Right lobe of liver (tissue), 6 donors: ENCODE measurements around the gene LGI4. TPM values are rescaled to one million over a fixed set of nuclear protein-coding genes. Genes with fewer than 3 reads are reported as not detected.

Experiments
- ATAC-seq, 4 donors: fragments of 200-7000 bp; cut with Tn5 transposase; one replicate each; pipeline ENCODE4 v1.9.1; 2020; ENCODE audit warnings: mild to moderate bottlenecking in 4 of 4, moderate library complexity in 4 of 4
- DNase-seq, 3 donors: peaks; one replicate each; pipeline ENCODE4 v3.0.0-alpha.2; 2020
- H3K27ac ChIP-seq, 3 donors: fragments of 200-600 bp; one replicate each; pipeline ENCODE4 v1.8.0; 2022
- H3K27me3 ChIP-seq, 2 donors: fragments of 200-600 bp; one replicate each; pipeline ENCODE4 v1.8.0; 2022
- H3K36me3 ChIP-seq, 4 donors: fragments of 200-600 bp; sonication (generic) in 1 of 4; one replicate each; pipeline versions ENCODE4 v1.5.1 to v1.8.0; 2017 to 2022; ENCODE audit warnings: control low read depth in 1 of 4
- H3K4me1 ChIP-seq, 4 donors: fragments of 200-600 bp; sonication (generic) in 1 of 4; one replicate each; pipeline versions ENCODE4 v1.5.1 to v1.8.0; 2017 to 2022; ENCODE audit warnings: control low read depth in 1 of 4
- H3K4me3 ChIP-seq, 3 donors: fragments of 200-600 bp; one replicate each; pipeline ENCODE4 v1.8.0; 2022
- H3K9me3 ChIP-seq, 4 donors: fragments of 200-600 bp; sonication (generic) in 1 of 4; one replicate each; pipeline versions ENCODE4 v1.5.1 to v1.8.0; 2017 to 2022; ENCODE audit warnings: control low read depth in 1 of 4
- POLR2A ChIP-seq: fragments of 450-650 bp; IDR thresholded peaks from one replicate; pipeline ENCODE4 v1.6.1; 2017; ENCODE audit warnings: antibody characterized with exemption, mild to moderate bottlenecking
- WGBS: methylation state at CpG from one replicate; pipeline ENCODE4 v1.1.6; 2018; ENCODE audit warnings: low coverage, low lambda C conversion rate; ENCODE audit not compliant: insufficient coverage; ENCODE audit errors: missing lambda C conversion rate; 5-methylcytosine and 5-hydroxymethylcytosine counted together
- intact Hi-C, 2 donors: fragments of 100-400 bp; cut with DNase I; formaldehyde crosslinking; loops; one replicate each; pipeline versions ENCODE4 v1.11.2 to v1.14.1; 2022
- total RNA-seq, 6 experiments: library from RNA; depleted of rRNA in 2 of 6; stranded (reverse); fragments of >200 nt in 2 of 6; fragmentation: NEBNext Ultra II Directional in 3 of 6; extraction: Animal tissue kit (Norgen Biotek cat#: 25700) in 3 of 6; gene quantifications; one replicate each; pipeline versions ENCODE4 v1.1.0 to v1.2.4, GENCODE V29; 2016 to 2023
- TF ChIP-seq, protein P1 (sequence below), 4 donors: fragments of 200-600 bp in 3 of 4; fragments of 450-650 bp in 1 of 4; IDR thresholded peaks; one replicate each; pipeline versions ENCODE4 v1.5.1 to v1.8.0; 2016 to 2022; ENCODE audit warnings: antibody characterized with exemption in 4 of 4, mild to moderate bottlenecking in 2 of 4
- donor health status: DM: no; HTN: yes; CAD: no.
- donor health status: DM: no; HTN: no; CAD: no.
- donor health status: DM: no; HTN: no; CAD: no.
- donor health status: DM: no; HTN: yes; CAD: no.
- donor health status: DM: no; HTN: yes; CAD: no.

Gene LGI4
- total RNA-seq, 6 experiments from 2014 or later = 0.99 to 2.0 (median 1.5) TPM

DNA sequence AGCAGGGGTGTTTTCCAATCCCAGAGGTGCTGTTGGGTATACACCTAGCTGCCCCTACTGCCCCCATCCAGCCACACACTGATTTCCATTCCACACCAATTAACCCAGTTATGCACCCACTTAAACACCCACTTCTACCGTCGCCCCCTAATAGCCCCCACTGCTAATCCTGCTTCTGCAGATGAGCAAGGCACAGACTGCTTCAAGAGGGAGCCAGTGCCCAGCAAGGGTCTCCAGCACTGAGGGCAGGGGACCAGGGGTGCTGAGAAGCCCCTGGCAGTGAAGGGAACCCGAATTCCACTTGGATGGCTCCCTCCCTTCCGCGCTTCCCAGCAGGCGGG lies 9.4 kb upstream of the LGI4 start:
- TF ChIP-seq, protein P1, sequence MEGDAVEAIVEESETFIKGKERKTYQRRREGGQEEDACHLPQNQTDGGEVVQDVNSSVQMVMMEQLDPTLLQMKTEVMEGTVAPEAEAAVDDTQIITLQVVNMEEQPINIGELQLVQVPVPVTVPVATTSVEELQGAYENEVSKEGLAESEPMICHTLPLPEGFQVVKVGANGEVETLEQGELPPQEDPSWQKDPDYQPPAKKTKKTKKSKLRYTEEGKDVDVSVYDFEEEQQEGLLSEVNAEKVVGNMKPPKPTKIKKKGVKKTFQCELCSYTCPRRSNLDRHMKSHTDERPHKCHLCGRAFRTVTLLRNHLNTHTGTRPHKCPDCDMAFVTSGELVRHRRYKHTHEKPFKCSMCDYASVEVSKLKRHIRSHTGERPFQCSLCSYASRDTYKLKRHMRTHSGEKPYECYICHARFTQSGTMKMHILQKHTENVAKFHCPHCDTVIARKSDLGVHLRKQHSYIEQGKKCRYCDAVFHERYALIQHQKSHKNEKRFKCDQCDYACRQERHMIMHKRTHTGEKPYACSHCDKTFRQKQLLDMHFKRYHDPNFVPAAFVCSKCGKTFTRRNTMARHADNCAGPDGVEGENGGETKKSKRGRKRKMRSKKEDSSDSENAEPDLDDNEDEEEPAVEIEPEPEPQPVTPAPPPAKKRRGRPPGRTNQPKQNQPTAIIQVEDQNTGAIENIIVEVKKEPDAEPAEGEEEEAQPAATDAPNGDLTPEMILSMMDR (IDR thresholded peaks at IDR 0.05) = no peak
- no peak for TF ChIP-seq POLR2A
- no peaks in the 10 kb centered on the region for H3K27me3 ChIP-seq
- WGBS = 50% methylated on average over 2 of the region's 6 CpGs
- peaks cover 0 to 15% (median 4%) of the 10 kb centered on the region in 4 donors for H3K4me1 ChIP-seq
- H3K27ac ChIP-seq = no peak overlapping the region
- ATAC-seq = no peak
- no peak overlapping the region for H3K4me3 ChIP-seq
- H3K36me3 ChIP-seq = peaks cover 0 to 6% (median 0%) of the 10 kb centered on the region in 4 donors
- no peak for DNase-seq
- intact Hi-C loops = no loop called here
- H3K9me3 ChIP-seq = no peaks in the 10 kb centered on the region

DNA sequence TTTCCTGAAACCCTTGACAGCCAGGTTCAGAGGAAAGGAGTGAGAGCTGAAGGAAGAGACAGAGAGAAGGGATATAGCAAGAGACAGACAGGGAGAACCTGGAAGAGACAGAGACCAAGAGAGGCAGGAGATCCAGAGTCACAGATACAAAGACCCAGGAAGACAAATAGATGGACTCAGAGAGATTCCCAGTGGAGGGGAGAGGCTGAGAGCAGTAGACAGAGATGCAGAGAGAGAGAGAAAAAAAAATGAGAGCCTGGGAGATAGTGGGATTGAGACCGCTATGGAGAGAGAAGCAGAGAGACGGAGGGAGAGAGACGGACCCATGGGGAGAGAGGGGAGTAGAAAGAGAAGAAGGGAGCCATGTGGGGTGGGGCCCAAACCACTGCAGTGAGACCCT lies 9.0 kb upstream of the LGI4 start:
- H3K9me3 ChIP-seq = no peaks in the 10 kb centered on the region
- no peak for ATAC-seq
- H3K36me3 ChIP-seq = peaks cover 0 to 6% (median 0%) of the 10 kb centered on the region in 4 donors
- peaks cover 0 to 16% (median 4%) of the 10 kb centered on the region in 4 donors for H3K4me1 ChIP-seq
- WGBS = 80% methylated on average over 3 of the region's 3 CpGs
- TF ChIP-seq POLR2A = no peak
- TF ChIP-seq, protein P1 (IDR thresholded peaks at IDR 0.05) = no peak
- no peak overlapping the region for H3K27ac ChIP-seq
- DNase-seq = no peak
- H3K4me3 ChIP-seq = no peak overlapping the region
- intact Hi-C loops = no loop called here
- no peaks in the 10 kb centered on the region for H3K27me3 ChIP-seq

- 34% methylated on average over 6 of the region's 31 CpGs for WGBS
- intact Hi-C loops = no loop called here
- Histone ChIP-seq H3K36me3 (peaks cover 0 to 6% (median 0%) of the 10 kb centered on the region in 4 donors), H3K27me3 (no peaks in the 10 kb centered on the region), H3K4me1 (peaks cover 0 to 21% (median 4%) of the 10 kb centered on the region in 4 donors), H3K4me3 (no peak within 1 kb of the TSS), H3K27ac (no peak within 1 kb of the TSS), H3K9me3 (no peaks in the 10 kb centered on the region)
- DNase-seq (peak in 1 of 3 donors; percentile 33), ATAC-seq (no peak)
- TF ChIP-seq POLR2A = no peak
- TF ChIP-seq, protein P1 (IDR thresholded peaks at IDR 0.05) = peak in 1 of 4 donors; percentile 20
Observed at GRCh38 chr19:35143231-35143715, 8.4 kb upstream of the LGI4 start, which contains the start of gene FXYD7. FXYD7 (plus strand) TSS chr19:35143255; CDS start chr19:35143334, 79 bp downstream.

- no peak for TF ChIP-seq POLR2A
- TF ChIP-seq, protein P1 (IDR thresholded peaks at IDR 0.05) = peak in 3 of 4 donors; percentile 34 to 51 (median 38)
- intact Hi-C loops = no loop called here
- Histone ChIP-seq H3K27me3 (no peaks in the 10 kb centered on the region), H3K36me3 (peaks cover 0 to 6% (median 0%) of the 10 kb centered on the region in 4 donors), H3K4me3 (no peak overlapping the region), H3K4me1 (peaks cover 0 to 27% (median 4%) of the 10 kb centered on the region in 4 donors), H3K27ac (no peak overlapping the region), H3K9me3 (no peaks in the 10 kb centered on the region)
- WGBS = 28% methylated on average over 13 of the region's 46 CpGs
- DNase-seq (peak in 1 of 3 donors; percentile 39), ATAC-seq (no peak)
Observed at GRCh38 chr19:35142606-35143230, 7.9 kb upstream of the LGI4 start.
